GM19240 (cell line): ENCODE measurements around the gene SLC31A1.
A peak's percentile ranks its signal among the peaks of the same experiment; 100 is the strongest.

Source experiments
- DNase-seq: peaks from one replicate; pipeline ENCODE4 v3.0.0; 2011; ENCODE audit warnings: low spot score; ENCODE audit not compliant: insufficient read length

Gene SLC31A1

GRCh38 chr9:113302792-113303418, 81.6 kb downstream of the SLC31A1 start, which contains the start of gene RNF183:
RNF183 (minus strand) TSS chr9:113303376; CDS start chr9:113298184, 5,192 bp downstream.
- no peak for DNase-seq

GRCh38 chr9:113306566-113306965, 85.2 kb downstream of the SLC31A1 start:
- no peak for DNase-seq

DNA sequence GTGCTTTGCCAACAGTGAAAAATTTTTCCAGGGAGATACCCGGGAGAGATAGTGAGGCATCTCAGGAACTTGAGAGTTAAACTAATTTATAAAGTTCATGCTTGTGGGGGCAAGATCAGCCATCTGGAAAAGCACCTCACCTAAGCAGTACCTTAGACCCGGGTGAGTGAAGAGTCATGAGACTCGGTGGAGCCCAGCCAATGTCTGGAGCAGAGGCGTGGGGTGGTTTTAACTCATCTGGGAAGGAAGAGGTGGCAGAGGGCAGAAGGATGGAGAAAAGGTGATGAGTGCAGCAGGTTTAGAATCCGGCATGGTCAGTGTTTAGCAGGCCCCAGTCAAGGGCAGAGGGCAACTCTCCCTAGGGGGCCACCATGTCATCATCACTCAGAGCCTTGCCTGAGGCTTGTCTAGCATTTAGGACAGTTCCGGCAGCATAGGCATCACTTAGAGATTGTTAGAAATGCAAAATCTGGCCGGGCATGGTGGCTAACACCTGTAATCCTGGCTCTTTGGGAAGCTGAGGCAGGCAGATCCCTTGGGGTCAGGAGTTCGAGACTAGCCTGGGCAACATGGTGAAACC, 86.1 kb downstream of the SLC31A1 start:
- no peak for DNase-seq

DNA sequence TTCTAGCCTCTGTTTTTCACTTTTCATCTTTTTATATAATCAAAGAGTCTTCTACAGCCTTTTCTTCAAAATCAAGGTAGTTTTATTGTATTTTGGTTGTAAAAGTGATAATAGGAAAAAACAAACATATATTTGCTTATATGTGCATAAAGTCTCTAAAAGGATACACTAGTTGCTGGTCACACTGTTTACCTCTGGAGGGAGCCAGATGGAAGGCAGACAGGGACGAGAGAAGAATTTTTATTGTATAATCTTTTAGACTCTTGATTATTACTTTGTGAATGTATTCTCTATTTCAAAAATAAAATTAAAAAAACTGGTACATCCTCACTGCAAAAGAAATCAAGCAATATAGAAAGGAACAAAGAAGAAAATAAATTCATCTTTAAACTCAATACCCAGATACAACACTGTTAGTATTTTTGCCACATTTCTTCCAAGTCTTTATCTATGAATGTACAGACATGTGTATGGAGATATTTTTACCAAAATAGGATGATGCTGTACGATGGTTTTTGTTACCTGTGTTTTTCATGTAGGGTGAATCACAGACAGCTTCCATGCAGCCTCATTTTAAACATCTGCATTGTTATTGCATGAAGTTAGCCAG, 88.0 kb downstream of the SLC31A1 start:
- DNase-seq, result peak; percentile 8

DNA sequence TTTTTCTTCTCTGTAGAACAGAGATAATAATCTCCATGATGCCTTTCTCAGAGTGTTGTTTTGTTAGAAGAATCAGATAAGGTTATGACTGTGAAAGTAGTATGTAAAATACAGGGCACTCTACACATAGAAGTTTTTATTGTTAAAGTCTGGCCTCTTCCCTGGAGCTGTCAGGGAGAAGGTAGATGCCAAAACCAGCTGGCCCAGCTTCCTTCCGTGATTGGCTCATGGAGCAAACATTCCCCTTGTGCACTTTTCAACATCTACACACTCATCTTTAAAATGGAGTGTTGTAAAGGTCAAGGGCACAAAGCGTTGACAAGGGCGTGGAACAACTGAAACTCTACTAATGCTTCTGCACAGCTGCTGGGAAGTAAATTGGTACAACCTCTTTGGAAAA, 89.2 kb downstream of the SLC31A1 start:
- DNase-seq, result no peak

GRCh38 chr9:113311961-113312360, 90.6 kb downstream of the SLC31A1 start:
- DNase-seq, result no peak

DNA sequence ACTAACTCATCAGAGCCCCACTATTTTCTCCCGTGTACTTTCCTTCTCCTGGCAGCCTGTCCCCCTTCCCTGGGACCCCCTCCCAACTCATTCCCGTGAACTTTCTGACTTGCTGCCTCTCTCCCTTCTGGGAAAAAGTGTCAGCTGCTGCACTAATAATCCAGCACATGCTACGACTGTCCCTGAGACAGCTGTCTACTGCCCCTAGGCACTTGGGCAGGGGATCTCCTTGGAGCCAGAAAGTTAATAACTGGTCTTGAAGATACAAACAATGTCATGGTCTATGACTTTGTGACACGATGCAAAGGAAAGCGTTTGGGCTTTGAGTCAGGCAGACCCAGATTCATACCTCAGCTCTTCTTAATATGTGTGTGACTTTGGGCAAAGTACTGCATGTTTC, 91.9 kb downstream of the SLC31A1 start:
- DNase-seq, result no peak
